Measurements from ENCODE around the gene SLC35A1. TPM values are rescaled to one million over a fixed set of nuclear protein-coding genes. Genes with fewer than 3 reads are reported as not detected.

Gene SLC35A1
- total and polyA plus RNA-seq, 2 of the 4 experiments (the other 2 are of a cell fraction), result 9.7 to 12.4 TPM

GRCh38 chr6:87481931-87482330 lies 9.2 kb downstream of the SLC35A1 start:
- in situ Hi-C loops (cut with MboI; ENCODE audit: low sequenced_read_pairs), result no loop called here
- ATAC-seq (ENCODE audit: low read depth), result no peak
- BruUV-seq (replicated peaks), result no TSS peak

More at GRCh38 chr6:87481931-87482330, 9.2 kb downstream of the SLC35A1 start:
- Histone ChIP-seq H2BK20ac (ENCODE audit: low read depth, low read length) (no peak overlapping the region), H2AK5ac (ENCODE audit: low read depth, low read length) (no peak overlapping the region), H3K36me3 (ENCODE audit: control insufficient read depth, insufficient read depth, low read length) (peaks cover 17% of the 10 kb centered on the region), H3K9me3 (ENCODE audit: control insufficient read depth, insufficient read depth, low read length) (peaks cover 7% of the 10 kb centered on the region; the same call in 1 of the 2 replicates), H3K27ac (ENCODE audit: insufficient read depth, low read length) (no peak overlapping the region), H3K9me1 (ENCODE audit: insufficient read depth, low read length) (no peaks in the 10 kb centered on the region), H4K20me1 (ENCODE audit: insufficient read depth, low read length) (no peaks in the 10 kb centered on the region), H4K5ac (ENCODE audit: low read depth, low read length) (no peak overlapping the region), H3K56ac (ENCODE audit: extremely low read depth, insufficient read depth, low read length) (no peak overlapping the region), H4K8ac (ENCODE audit: low read depth in 2 of 2, low read length in 2 of 2) (no peak overlapping the region), H2BK15ac (ENCODE audit: low read depth, low read length) (no peak overlapping the region), H3K4me1 (ENCODE audit: control insufficient read depth, insufficient read depth, low read length) (no peaks in the 10 kb centered on the region), H2AFZ (replicated peaks; ENCODE audit: low read length, poor library complexity) (no peak overlapping the region), H3K23ac (ENCODE audit: low read depth, low read length) (no peak overlapping the region), H3K18ac (ENCODE audit: low read depth, low read length) (no peak overlapping the region), H3K27me3 (ENCODE audit: control insufficient read depth, insufficient read depth, low read length) (no peaks in the 10 kb centered on the region), H4K91ac (ENCODE audit: insufficient read depth, low read depth, low read length) (no peak overlapping the region), H3K4me2 (ENCODE audit: low read depth, low read length) (no peak overlapping the region), H2BK5ac (ENCODE audit: low read depth, low read length, poor library complexity, severe bottlenecking) (no peak overlapping the region), H2AK9ac (replicated peaks; ENCODE audit: low read depth, low read length, poor library complexity) (no peak overlapping the region), H3K9ac (ENCODE audit: low read depth, low read length) (no peak overlapping the region), H3K79me1 (ENCODE audit: low read depth in 1 of 2, low read length in 2 of 2) (peaks cover 12 to 14% of the 10 kb centered on the region in 2 experiments), H3K4me3 (ENCODE audit: insufficient read depth, low read depth, low read length) (no peak overlapping the region), H3K14ac (replicated peaks; ENCODE audit: low read depth, low read length) (no peak overlapping the region), H3K4ac (ENCODE audit: low read depth, low read length) (no peak overlapping the region), H2BK120ac (ENCODE audit: low read depth, low read length) (no peak overlapping the region)
- ChIA-PET POLR2A (ENCODE audit: unreplicated experiment) (no interaction called here), CTCF (no interaction called here)
- no peak for DNase-seq
- dilution Hi-C loops (cut with HindIII; ENCODE audit: low sequenced_read_pairs, unreplicated experiment) (no loop called here), intact Hi-C loops (cut with micrococcal nuclease) (no loop called here)
- WGBS, 2 experiments (ENCODE audit: extremely low coverage in 2 of 2, insufficient read length in 1 of 2), result no CpG with 5 or more reads among the region's 3 CpGs
- TF ChIP-seq MAFK (IDR thresholded peaks at IDR 0.05; ENCODE audit: low read depth, low read length), result no peak
- no peak for TF ChIP-seq MAZ (IDR thresholded peaks at IDR 0.05; ENCODE audit: borderline replicate concordance, low read depth, low read length)
- no peak for TF ChIP-seq BHLHE40 (IDR thresholded peaks at IDR 0.05; ENCODE audit: low read depth, low read length)
- TF ChIP-seq CEBPB (IDR thresholded peaks at IDR 0.05; ENCODE audit: low read depth, low read length), result peak; percentile 59

Data from IMR-90 (cell line).